GM19468 (cell line): ENCODE data around the gene PARP4.
"Not testable (repeated sequence)": the region's sequence is repeated elsewhere in the genome, so short reads cannot be mapped to it uniquely, and the experiment has no call there.

Experiments used
- ATAC-seq: cut with Tn5 transposase; IDR thresholded peaks from one replicate; pipeline ENCODE4 v1.9.1; 2021; ENCODE audit warnings: mild to moderate bottlenecking, moderate library complexity, moderate number of reproducible peaks; ENCODE audit not compliant: unreplicated experiment; ENCODE audit errors: extremely low read depth

PARP4 gene

DNA sequence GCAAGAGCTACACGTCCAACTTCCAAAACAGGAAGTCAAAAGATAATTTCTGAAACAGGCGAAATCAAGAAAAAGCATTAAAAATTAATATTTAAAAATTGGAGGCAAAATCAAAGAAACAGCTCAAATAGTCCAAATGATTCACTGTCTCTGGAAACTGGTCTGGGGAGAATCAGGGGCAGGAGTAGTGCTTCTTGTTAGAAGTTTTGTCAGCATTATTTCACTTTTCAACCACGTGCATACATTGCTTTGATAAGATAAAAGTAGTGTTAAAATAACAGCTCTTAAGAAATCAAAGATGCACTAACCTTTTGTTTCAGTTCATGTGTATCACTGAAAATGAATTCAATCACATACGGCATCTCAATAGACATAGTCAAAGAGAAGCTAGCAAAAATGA, 53.8 kb downstream of the PARP4 start:
- no peak for ATAC-seq

DNA sequence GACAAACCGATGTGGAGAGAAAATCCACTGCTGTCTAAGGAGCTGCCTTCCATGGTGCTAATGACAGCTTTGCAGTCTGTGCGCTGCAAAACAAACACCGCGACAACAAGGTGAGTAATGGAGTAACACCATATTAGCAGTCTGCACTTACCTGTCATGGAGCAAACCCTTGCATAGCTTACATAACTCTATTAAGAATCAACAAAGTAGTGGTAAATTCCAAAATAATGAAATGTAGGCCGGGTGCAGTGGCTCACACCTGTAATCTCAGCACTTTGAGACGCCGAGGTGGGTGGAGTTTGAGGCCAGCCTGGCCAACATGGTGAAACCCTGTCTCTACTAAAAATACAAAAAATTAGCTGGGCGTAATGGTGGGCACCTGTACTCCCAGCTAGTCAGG, 56.2 kb downstream of the PARP4 start:
- no peak for ATAC-seq

DNA sequence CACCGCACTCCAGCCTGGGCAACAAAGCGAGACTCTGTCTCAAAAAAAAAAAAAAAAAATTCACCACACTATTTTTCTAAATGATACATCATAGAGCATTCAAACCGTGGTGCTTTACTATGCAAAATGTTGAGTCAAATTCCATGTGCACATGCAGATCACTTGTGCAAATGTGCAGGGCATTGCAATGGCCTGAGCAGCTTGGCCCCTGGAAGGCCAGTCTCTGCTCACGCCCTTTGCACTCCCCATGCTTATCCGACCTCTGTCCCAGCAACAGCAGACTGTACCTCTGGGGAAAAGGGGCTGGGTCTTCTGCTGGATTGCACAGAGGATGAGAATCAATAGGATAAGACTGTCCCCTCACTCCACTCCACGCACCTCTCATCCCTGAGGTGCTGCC, 58.5 kb downstream of the PARP4 start:
- no peak for ATAC-seq

DNA sequence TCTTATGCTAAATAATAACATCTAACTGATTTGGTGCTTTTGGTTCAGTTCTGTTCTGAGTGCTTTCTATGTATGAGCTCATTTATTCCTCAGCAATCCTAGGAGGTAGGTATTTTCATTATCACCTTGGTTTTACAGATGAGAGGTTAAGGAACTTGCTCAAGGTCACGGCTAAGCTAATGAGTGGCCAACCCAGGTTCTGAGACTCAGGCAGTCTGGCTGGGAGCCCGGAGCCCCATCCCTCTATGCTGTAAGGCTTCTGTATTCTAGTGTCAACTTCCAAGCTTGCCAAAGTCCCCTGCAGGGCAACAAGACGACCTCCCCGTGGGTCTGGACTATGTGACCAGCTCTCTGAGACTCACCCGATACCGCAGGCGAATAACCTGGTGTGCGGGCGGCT, 60.5 kb downstream of the PARP4 start:
- no peak for ATAC-seq

DNA sequence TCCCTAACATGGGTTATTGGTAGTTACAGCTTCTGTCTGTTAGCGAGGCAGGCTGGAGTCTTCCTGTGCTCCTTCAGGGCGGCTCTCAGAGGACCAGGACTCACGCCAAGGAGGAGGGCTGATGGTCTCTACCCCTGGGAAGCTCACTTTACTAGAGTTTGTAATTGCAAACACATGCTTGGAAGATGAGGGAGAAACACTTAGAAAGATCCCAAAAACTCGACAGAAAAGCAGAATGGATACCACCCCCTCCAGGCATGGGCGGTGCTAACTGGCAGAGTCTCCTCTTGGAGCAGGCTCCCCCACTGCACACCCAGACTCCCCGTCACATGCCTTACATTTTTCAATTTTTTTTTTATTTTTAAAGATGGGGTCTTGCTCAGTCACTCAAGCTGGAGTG, 62.0 kb downstream of the PARP4 start:
- no peak for ATAC-seq

DNA sequence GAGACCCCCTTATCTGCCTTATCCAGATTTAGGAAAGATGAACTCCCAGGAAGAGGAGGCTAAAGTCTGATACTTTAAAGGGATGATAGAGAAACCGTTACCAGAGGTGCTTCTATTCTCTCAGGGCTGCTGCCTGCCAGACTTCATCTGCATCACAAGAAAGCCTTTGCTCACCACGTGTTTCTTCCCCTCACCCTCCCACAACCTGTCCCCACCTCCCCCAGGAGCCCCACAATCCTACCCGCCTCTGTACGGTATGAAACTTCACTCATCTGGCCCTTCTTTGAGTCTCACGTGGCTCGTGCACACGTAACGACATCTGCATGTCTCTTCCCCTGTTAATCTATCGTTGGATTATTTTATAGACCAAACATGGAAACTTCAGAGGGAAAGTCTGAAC, 67.7 kb downstream of the PARP4 start:
- ATAC-seq: not testable (repeated sequence)

DNA sequence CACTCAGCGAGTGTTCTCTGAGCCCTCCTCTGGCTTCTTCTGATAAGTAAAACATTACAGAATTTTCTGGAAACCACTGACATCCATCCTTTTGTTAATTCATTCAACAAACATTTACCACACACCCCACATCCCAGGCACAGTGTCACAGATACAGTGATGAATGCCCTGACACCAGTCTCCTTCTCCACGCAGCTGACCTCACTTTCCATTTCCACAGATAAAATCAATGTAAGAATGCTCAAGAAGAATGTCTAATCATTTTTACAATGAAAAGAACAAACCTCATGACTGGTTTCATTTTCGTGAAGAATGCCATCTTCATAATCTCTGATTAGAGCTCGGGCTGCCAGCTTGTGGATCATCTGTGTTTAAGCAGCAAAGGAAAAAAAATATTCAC, 69.2 kb downstream of the PARP4 start:
- ATAC-seq: no peak

DNA sequence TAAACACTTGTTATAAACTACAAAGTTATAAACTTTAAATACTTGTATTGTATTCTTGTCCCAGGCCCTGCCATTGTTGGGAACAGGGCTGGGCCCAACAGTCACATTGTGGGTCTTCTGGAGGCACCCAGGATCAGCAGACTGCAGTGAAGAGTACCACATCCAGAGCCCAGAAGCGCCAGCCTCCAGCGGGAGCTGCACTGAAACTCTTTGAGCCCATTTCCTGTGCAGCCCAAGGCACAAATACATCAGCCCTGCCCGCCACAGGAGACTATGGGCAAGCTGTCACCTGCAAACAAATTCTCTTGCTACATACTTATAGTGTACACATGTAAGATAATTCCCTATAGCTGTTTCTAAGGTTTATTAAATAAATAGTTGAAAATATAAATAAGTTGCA, 86.5 kb downstream of the PARP4 start:
- not testable (repeated sequence) for ATAC-seq

DNA sequence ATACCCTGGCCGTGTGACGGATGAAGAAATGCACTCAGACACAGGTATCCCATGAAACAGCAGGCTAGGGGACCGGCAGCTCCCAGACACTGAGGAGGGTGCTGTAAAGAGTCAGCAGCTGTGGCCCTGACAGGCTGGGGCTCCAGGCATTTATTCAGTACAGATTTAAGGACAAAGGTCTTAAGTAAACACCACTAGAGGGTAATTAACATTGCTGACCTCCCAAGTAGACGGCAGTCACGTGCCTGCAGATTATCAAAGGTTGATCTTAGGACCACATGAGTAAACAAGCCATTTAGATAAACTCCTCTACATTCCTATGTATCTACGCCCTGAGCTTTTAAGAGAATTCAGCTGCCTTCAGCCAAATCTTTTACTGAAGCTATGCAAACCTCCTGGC, 92.9 kb downstream of the PARP4 start:
- not testable (repeated sequence) for ATAC-seq

DNA sequence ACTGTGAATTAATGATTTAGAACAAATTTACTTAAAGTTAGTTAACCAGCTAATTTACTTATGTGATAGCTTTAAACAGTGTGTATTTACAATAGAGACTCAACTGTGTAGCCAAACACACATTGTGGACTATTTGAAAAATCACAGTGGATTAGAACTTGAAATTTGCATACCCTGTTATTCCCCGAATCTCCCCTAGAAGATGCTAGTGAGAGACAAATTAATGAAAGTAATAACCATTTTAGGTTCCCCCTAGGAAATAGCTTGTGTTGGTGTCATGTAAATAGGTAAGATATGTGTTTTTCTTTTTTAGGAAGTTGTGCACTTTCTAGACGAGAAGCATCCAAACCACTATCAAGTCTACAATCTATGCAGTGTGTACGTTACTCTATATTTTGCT, 104.7 kb downstream of the PARP4 start:
- no peak for ATAC-seq

DNA sequence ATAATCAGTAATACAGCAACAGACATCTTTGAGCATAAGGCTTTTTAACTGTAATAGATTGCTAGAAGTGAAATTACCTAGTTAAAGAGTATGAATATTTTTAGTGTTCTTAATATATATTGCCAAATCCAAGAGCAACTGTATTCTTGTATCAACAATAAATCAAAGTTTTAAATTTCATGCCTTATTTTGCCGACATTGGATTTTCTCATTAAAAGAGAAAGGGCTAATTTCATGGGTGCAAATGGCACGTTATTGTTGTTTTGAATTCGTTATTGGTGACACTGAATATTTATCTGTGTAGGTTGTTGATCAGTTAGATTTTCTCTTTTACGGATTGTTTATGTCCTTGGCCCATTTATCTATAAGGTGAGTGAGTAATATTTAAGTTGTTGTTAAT, 106.1 kb downstream of the PARP4 start:
- ATAC-seq: no peak

DNA sequence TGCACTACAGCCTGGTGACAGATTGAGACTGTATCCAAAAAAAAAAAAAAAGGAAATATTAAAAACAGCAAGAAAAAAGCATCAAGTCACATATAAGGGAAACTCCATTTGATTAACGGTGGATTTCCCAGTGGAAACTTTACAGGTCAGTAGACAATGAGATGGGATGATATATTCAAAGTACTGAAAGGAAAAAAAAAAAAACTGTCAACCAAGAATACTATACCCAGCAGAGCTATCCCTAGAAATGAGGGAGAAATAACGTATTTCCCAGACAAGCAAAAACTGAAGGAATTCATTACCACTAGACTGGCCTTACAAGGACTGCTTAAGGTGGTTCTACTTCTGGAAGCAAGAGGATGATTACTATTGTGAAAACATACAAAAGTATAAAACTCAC, 115.8 kb downstream of the PARP4 start:
- no peak for ATAC-seq

DNA sequence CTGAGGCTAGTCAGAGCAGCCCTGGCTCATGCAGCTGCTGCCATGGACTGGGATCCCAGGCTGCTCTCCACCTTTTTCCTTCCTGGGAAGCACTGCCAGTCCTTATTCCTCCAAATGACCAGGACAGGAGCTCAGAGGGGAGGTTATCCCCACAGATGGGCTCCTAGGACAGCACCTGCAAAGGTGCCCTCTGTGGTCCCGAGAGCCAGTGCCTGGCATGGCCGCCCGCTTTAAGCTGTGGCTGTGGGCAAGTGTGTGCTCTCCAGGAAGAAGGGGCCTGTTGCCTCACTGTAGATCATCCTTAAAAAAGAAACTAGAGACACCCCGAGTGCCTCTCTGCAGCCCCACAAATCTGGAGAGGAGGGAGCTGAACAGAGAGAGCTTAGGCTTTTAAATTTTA, 119.6 kb downstream of the PARP4 start:
- ATAC-seq: no peak

DNA sequence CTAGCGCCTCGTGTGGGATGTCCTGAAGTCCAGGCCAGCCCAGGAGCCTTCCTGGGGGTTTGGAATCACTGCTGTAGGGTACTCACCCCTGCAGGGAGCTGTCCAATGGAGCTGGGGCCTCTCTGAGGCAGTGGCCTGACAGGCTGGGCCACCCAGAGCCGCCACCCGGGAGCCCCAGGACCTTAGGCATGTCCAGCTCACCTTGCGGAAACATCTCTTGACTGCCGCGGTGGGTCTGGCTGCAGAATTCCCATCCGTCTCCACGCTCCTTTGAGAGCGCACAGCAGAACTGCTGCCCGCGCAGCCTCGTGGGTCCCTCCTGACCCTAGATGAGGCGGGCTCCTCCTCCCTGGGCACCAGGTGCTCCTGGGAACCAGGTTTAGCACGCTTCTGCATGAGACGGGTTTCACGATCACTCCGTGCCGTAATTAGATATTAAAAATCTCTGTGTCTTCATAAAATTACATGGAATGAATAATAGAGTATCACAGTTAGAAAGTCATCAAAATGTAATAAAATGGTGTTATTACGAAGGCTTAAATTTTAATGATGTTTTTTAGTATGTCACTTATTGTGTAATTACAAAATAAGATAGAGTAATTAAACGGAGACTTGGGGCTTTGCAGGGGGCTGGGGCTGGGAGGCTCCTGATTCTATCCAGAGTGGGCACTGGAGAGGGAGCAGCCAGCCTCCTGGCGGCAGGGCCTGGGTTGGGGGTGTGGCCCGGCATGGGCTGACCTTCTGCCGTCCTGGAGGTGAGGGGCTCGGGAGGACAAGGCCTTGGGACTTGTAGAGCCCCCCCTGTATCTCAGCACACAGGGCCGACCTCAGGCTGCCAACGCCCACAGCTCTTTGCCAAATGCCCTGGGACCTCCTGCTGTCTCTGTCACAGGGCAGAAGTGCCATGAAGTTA, 120.6 kb downstream of the PARP4 start:
- not testable (repeated sequence) for ATAC-seq

DNA sequence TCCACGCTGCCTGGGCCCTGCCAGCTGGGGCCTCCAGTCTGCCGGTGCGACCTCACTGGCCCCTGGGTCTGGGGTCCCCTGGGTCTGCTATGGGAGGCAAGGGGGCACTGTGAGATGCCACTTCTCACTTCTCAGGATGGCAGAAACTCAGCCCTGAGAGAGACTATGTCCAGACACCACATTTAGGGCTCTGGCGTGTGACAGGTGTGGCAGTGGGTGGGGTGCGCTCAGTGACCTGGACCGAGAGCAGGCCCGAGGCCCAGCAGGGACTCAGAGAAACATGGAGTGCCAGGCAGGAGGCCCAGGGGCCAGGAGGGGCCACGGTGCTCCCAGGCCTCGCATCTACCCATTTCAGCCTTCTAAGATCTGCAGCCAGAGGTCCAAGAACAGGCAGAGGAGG, 121.8 kb downstream of the PARP4 start:
- not testable (repeated sequence) for ATAC-seq

DNA sequence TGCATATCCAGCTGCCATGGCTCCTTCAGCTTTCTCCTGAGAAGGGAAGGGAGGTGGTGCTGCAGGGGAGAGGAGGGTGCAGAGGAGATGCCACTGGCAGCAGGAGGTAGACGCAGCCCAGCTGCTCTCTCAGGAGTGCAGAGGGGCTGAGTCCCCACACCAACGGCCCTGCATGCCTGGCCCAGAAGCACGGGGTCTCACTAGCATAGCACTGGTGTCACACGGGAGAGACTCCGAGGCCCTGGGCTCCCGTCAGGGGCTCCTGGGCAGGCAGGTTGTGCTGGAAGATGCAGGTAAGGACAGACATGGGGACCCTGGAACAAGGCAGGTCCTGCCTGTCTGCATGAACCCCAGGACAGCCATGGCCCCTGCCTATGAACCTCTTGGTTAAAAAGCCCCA, 123.1 kb downstream of the PARP4 start:
- ATAC-seq: no peak

DNA sequence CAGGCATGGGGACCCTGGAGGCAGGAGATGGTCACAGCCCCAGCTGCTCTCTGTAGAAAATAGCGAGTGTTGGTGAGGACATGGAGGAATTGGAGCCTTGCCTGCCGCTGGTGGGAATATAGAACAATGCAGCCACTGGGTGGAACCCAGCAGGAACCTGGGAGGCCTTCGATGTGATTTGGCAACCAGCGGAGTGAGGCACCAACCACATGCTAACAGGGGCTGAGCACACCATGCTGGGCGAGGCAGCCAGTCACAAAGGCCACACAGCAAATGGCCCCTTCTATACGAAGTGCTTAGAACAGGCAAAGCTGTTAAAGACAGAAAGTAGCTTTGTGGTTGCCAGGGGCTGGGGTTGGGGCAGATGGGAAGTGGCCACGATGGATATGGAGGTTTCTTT, 123.8 kb downstream of the PARP4 start:
- ATAC-seq: not testable (repeated sequence)

DNA sequence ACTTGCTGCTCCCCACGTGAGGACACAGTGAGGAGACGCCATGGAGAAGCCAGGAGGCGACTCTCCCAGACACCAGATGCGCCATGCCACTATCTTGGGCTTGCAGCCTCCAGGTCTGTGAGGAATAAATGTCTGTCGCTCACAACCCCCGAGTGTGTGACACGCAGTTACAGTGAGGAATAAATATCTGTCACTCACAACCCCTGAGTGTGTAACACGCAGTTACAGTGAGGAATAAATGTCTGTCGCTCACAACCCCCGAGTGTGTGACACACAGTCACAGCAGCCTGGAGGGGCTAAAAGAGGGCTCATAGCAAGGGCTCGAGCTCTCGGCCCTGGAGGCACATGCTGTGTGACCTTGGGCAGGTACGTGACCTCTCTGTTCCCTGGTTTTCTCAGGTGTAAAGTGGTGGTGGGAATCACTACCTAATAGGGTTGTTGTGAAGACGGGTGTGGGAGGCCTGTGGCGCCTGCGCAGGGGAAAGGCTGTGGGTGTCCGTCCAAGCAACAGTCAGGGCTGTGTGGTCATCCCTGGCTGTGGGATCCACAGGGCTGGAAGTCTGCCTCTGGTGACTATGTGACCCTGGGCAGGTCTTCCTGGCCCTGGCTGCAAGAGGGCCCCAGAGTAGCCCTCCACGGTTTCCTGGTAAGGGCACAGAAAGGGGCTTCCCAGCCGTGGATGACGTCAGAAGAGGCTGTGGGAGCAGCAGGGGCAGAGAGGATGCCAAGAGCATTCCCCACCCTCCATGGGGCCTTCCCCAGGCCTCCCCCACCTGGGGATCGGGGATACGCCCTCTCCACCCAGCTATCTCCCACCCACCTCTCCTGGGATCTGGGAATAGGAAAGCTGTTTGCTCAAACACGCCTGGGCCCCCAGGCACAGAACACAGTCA, 125.5 kb downstream of the PARP4 start:
- ATAC-seq: no peak

DNA sequence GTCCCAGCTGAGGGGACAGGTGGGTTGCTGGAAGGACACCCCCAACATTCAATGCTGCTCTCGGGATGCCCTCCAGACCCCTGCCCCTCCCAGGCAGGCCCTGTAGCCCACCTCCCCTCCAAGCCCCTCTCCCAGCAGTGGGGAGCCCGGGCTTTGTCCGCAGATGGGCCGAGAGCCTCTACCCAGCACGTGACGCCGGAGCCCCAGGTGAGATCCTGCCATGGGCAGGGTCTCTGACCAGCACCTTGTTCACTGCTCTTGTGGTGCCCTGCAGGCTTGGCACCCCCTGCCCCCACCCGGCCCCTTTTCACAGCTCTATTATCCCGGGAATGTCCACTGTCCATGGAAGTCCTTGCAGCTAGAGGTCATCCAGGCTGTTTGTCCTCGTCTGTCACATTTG, 126.7 kb downstream of the PARP4 start:
- no peak for ATAC-seq

DNA sequence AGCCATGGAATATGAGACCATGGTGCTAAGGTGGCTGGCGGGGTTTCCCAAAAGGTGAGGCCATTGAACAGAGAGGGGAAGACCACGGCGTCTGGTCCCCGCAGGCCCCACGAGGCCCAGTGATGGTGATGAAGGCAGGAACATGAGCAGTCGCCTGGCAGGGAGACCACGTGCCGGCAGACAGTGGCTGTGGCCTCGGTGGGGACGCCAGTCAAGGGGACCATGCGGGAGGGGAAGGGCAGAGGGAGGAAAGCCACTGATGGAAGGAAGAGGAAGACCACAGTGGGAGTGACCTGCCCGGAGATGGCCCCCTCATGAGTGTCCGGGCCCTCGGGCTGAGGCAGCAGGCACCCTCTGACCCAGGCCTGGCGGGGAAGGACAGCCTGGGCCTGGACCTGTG, 127.6 kb downstream of the PARP4 start:
- ATAC-seq: not testable (repeated sequence)

DNA sequence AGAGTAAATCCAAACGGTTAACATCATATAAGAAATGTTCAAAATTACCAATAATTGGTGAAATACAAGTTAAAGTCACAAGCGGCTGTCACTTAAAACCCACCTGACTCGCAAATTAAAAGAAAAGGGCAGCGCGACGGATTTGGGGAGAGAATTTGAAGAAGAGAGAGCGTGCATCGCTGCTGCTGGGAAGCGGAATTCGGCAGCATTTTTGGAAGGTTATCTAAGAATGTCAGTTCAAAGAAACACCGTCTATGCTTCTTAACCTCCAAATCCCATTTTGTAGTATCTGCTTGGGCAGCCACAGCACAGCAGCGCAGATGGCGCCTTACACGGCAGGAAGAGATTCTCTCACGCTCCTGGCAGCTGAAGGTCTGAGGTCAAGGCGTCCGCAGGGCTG, 128.5 kb downstream of the PARP4 start:
- not testable (repeated sequence) for ATAC-seq
